HG02588 (cell line): ENCODE results near the gene TRIM17.
"Not testable (repeated sequence)": the region's sequence is repeated elsewhere in the genome, so short reads cannot be mapped to it uniquely, and the experiment has no call there.

Source experiments
- ATAC-seq: cut with Tn5 transposase; IDR thresholded peaks from one replicate; pipeline ENCODE4 v1.9.1; 2021; ENCODE audit warnings: mild to moderate bottlenecking, moderate library complexity; ENCODE audit not compliant: unreplicated experiment

The TRIM17 gene

GRCh38 chr1:228450200-228450599 lies 33.5 kb upstream of the TRIM17 start:
- ATAC-seq = no peak

DNA sequence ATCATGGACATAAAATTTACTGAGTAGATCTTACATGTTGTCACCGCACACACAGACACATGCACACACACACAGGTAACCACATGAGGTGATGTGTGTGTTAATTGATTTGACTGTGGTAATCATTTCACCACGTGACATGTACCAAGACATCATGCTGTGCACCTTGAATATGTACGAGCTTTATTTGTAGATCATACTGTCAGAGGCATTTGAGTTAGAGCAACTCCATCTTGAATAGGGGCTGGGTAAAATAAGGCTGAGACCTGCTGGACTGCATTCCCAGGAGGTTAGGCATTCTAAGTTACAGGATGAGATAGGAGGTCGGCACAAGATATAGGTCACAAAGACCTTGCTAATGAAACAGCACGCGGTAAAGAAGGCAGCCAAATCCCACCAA lies 31.7 kb upstream of the TRIM17 start:
- no peak for ATAC-seq

- no peak for ATAC-seq
Observed at GRCh38 chr1:228446852-228447251, 30.2 kb upstream of the TRIM17 start.

DNA sequence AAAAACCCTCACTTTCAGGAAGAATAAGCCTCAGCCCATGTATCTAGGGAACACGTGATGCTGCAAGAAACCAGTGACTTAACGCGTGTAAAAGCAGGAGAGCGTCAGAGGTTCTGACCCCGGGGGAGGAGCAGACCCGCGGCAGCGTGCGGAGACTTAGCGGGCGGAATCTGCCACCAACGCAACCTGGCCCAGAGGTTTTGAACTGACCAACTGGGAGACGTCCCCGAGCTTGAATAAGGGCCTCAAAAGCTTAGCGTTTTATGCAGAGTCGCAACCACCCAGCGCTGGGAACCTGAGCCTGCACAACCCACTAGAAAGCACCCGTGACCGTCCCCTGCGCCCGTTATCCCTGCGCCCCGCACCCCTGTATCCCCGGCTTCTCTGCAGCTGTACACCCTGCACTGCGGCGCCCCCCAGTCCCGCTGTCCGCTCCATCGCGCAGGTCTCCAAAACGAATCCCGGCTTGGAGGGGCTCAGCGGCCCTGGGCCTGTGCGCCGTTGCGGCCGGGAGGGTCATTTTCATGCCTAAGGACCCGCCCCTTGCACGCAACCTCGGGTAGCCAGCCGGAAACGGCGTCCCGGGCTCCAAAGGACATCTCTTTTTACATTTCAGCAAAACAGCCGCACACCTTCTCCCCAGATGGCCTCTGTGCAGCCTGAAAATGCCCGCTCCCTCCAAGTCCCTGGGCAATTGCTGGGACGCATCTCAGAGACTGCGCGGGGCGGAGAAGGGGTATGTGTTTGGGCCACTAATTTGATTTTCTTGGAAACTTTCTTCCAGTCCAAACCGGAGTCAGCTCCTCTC lies 29.4 kb upstream of the TRIM17 start:
- peak; percentile 75 for ATAC-seq

- no peak for ATAC-seq
Observed at GRCh38 chr1:228445490-228445842, 28.8 kb upstream of the TRIM17 start.

GRCh38 chr1:228443395-228443794 lies 26.7 kb upstream of the TRIM17 start:
- ATAC-seq = no peak

- ATAC-seq = no peak
Observed at GRCh38 chr1:228440761-228441500, 24.3 kb upstream of the TRIM17 start.

- no peak for ATAC-seq
Observed at GRCh38 chr1:228438266-228438665, 21.6 kb upstream of the TRIM17 start.

GRCh38 chr1:228437424-228437962 lies 20.8 kb upstream of the TRIM17 start:
- no peak for ATAC-seq

GRCh38 chr1:228434689-228435088 lies 18.0 kb upstream of the TRIM17 start:
- ATAC-seq = no peak

- ATAC-seq = not testable (repeated sequence)
Observed at GRCh38 chr1:228433337-228434053, 16.8 kb upstream of the TRIM17 start.

DNA sequence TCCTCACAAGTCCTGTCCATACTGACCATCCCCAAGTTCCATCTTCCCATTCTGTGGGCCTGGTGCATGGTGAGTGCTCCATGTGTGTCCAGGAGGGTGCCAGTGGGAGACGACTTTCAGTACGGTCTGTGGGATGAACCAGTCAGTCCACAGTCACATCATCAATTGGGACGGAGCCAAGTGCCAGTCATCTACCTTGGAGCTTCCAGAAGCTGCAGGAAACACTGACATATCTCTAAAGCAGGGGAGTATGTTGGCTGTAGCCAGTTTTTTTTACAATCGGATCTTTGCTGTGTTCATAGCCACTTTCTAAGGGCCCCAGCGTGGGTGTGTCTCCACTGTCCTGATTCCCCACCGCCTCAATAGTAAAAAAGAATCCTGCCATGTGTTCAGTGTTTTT lies 13.6 kb upstream of the TRIM17 start:
- ATAC-seq = no peak

DNA sequence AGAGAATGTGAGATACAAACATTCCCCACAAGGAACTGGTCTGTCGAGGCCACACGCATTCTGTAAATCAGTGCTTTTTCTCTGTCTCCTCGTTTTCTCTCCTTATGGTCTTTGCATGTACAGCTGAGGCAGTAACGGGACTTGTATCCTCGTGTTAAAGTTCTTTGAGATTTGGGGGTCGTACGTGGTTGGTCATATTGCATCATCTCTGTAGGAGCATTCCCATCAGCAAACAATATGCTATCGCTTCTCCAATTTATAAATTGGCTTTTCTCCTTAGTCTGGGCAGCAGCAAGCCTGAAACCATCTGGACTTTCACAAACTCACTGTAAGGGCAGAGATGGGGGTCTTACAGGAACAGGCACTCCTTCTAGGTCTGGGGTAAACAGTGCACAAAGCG lies 13.0 kb upstream of the TRIM17 start:
- no peak for ATAC-seq

GRCh38 chr1:228429007-228429406 lies 12.3 kb upstream of the TRIM17 start:
- no peak for ATAC-seq

DNA sequence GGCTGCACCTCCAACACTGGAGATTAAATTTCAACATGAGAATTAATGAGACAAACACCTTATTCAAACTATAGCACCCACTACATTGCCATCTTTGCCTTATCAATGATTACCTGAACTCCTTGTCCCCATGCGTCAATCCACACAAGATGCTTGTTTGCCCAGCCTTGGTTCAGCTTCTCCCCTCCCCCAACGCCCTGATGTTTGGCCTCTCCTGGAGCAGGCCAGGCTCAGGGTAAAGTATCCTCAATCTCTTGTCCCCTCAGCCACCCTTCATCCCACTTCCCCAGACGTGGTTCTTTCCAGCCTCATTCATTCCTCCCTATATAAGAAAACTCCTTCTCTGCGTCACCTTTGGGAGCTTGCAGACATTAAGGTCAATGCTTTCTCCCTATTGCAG lies 11.8 kb upstream of the TRIM17 start:
- ATAC-seq = no peak

GRCh38 chr1:228426518-228427175 lies 10.0 kb upstream of the TRIM17 start:
- ATAC-seq = no peak

- no peak for ATAC-seq
Observed at GRCh38 chr1:228424685-228425660, 8.3 kb upstream of the TRIM17 start.

DNA sequence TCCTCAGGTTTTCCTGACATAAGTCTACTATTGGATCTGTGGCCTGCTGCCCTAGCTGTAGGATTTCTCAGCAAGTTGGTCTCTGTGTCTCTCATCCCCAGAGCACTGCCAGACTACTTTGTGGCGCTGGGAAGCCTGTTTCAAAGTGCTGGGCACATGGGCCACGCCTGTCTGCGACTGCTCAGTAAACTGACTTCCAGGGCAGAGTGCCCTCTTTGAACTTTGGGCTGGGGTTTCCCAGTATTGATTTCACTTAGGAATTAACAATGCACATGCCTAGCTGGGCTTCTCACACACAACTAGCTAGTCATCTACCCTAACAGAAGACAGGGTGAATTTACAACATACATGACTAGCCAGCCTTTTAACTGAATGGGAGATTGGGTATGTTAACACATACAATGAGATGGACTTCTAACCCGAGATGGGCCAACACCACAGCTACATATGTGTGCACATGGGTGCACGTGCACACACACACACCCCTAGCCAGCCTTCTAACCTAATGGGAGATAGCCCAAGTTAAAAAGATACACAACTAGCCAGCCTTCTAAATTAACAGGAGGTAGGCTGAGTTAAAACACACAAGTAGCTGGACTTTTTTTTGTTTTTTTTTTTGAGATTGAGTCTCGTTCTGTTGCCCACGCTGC lies 6.9 kb upstream of the TRIM17 start:
- ATAC-seq = no peak
